SK-N-SH treated with all-trans-retinoic acid at 6 μM for 48 hours (cell line): Measurements from ENCODE around the gene CFAP58.

Experiments used
- ATAC-seq: fragments of 200-7000 bp; cut with Tn5 transposase; 3 replicates; pipeline ENCODE4 v1.9.1; 2020; ENCODE audit warnings: mild to moderate bottlenecking, moderate library complexity
- BACH2 ChIP-seq: fragments of 250-450 bp; sonication (Bioruptor Pico); IDR thresholded peaks from 2 replicates; pipeline ENCODE4 v1.9.0; 2021; ENCODE audit warnings: mild to moderate bottlenecking, borderline replicate concordance
- CSDC2 ChIP-seq: fragments of 250-450 bp; sonication (Bioruptor Pico); IDR thresholded peaks from 2 replicates; pipeline ENCODE4 v1.5.0; 2020; ENCODE audit warnings: mild to moderate bottlenecking, moderate library complexity
- ESRRG ChIP-seq: fragments of 250-450 bp; sonication (Bioruptor Pico); IDR thresholded peaks from 2 replicates; pipeline ENCODE4 v1.6.1; 2021; ENCODE audit warnings: mild to moderate bottlenecking
- ISL1 ChIP-seq: fragments of 250-450 bp; sonication (Bioruptor Pico); IDR thresholded peaks from 2 replicates; pipeline ENCODE4 v2.1.2; 2022; ENCODE audit warnings: mild to moderate bottlenecking, moderate library complexity
- OSR1 ChIP-seq: fragments of 250-450 bp; sonication (Bioruptor Pico); IDR thresholded peaks from 2 replicates; pipeline ENCODE4 v1.8.0; 2022; ENCODE audit warnings: moderate library complexity, mild to moderate bottlenecking, inconsistent platforms
- PPARA ChIP-seq: fragments of 250-450 bp; sonication (Bioruptor Pico); IDR thresholded peaks from 2 replicates; pipeline ENCODE4 v1.5.0; 2020; ENCODE audit warnings: mild to moderate bottlenecking, borderline replicate concordance
- RARB ChIP-seq: fragments of 250-450 bp; sonication (Bioruptor Pico); IDR thresholded peaks from 2 replicates; pipeline ENCODE4 v1.8.0; 2021; ENCODE audit warnings: mild to moderate bottlenecking, moderate library complexity
- SNAI2 ChIP-seq: fragments of 250-450 bp; sonication (Bioruptor Pico); IDR thresholded peaks from 2 replicates; pipeline ENCODE4 v1.5.0; 2020; ENCODE audit warnings: mild to moderate bottlenecking, moderate library complexity
- TOX ChIP-seq: fragments of 250-450 bp; sonication (Bioruptor Pico); IDR thresholded peaks from 2 replicates; pipeline ENCODE4 v1.8.0; 2021; ENCODE audit warnings: mild to moderate bottlenecking, moderate library complexity, borderline replicate concordance
- ZFP3 ChIP-seq: fragments of 250-450 bp; sonication (Bioruptor Pico); IDR thresholded peaks from 2 replicates; pipeline ENCODE4 v1.5.0; 2020; ENCODE audit warnings: mild to moderate bottlenecking, moderate library complexity
- ZFP30 ChIP-seq: fragments of 450-650 bp; formaldehyde crosslinking; IDR thresholded peaks from 2 replicates; pipeline ENCODE4 v1.5.0; 2022; ENCODE audit warnings: mild to moderate bottlenecking, moderate library complexity
- ZNF565 ChIP-seq: fragments of 450-650 bp; formaldehyde crosslinking; conservative IDR thresholded peaks from 2 replicates; pipeline ENCODE4 v1.5.0; 2020; ENCODE audit warnings: low read depth, mild to moderate bottlenecking, moderate library complexity
- ZNF70 ChIP-seq: fragments of 450-650 bp; formaldehyde crosslinking; IDR thresholded peaks from 2 replicates; pipeline ENCODE4 v1.5.0; 2020; ENCODE audit warnings: mild to moderate bottlenecking, moderate library complexity
- ZNF8 ChIP-seq: fragments of 450-650 bp; formaldehyde crosslinking; IDR thresholded peaks from 2 replicates; pipeline ENCODE4 v1.5.0; 2020; ENCODE audit warnings: mild to moderate bottlenecking, moderate library complexity
- TF ChIP-seq, protein P1 (sequence below): fragments of 250-450 bp; sonication (Bioruptor Pico); IDR thresholded peaks from 2 replicates; pipeline ENCODE4 v1.5.1; 2021; ENCODE audit warnings: mild to moderate bottlenecking, moderate library complexity
- TF ChIP-seq, protein P2 (sequence below): fragments of 250-450 bp; sonication (Bioruptor Pico); IDR thresholded peaks from 2 replicates; pipeline ENCODE4 v1.5.1; 2020; ENCODE audit warnings: low read depth, mild to moderate bottlenecking, moderate library complexity
- TF ChIP-seq, protein P3 (sequence below): fragments of 250-450 bp; sonication (Bioruptor Pico); IDR thresholded peaks from 2 replicates; pipeline ENCODE4 v1.8.0; 2020; ENCODE audit warnings: mild to moderate bottlenecking, moderate library complexity, borderline replicate concordance
- TF ChIP-seq, protein P4 (sequence below): fragments of 250-450 bp; sonication (Bioruptor Pico); IDR thresholded peaks from 2 replicates; pipeline ENCODE4 v1.8.0; 2021; ENCODE audit warnings: low read depth, mild to moderate bottlenecking, moderate library complexity, borderline replicate concordance

Gene CFAP58

DNA sequence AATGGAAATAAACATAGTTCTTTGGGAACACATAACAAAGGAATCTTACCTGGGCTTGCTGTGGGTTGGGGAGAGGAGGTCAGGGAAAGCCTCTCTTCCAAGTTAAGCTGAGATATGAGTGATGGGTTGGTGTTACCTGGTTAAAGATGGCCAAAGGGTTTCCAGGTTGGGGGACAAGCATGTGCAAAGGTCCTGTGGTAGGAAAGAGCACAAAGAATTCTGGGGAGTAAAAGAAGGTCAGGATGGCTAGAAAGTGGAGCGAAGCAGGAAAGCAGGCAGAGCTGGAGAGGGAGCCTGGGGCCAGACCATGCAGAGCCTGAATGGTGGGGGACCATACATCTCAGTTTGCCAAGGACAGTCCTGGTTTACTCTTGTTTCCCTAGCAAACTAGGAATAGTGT, 133.2 kb downstream of the CFAP58 start (continued):
- TF ChIP-seq SNAI2 (CRISPR knock-in tag) (no peak), RARB (CRISPR knock-in tag) (no peak), ZNF70 (CRISPR knock-in tag) (no peak), OSR1 (CRISPR knock-in tag) (no peak), BACH2 (no peak), ZNF565 (no peak)

DNA sequence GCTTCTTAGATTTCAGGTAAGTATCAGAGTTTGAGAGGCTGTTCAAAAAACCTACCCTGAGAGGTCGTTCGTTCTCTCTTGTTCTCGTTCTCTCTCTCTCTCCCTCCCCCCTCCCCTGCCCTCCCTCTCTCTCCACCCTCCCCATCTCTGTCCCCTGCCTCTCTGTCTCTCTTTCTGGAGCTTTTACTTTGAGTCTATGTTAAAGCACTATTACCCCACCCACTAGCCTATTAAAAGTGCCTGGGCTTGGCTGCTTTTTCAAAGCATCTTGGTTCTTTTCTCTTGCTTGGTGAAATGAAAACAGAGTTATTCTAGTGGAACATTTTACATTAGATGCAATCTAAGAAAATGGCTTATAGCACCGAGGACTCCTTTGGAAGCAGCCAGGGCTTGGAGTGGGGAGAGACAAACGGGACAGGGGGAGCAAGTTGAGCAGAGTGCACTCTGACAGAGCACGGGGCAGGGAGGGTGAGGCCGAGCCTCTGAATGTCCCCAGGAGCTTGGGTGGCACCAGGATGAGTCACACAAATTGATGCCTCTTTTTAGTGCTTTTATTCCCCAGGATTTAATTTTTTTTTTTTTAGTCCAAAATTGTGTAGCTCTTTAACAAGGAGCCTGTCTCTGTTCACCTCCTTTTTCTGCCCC, 134.3 kb downstream of the CFAP58 start:
- no peak for ATAC-seq
- TF ChIP-seq, protein P1, sequence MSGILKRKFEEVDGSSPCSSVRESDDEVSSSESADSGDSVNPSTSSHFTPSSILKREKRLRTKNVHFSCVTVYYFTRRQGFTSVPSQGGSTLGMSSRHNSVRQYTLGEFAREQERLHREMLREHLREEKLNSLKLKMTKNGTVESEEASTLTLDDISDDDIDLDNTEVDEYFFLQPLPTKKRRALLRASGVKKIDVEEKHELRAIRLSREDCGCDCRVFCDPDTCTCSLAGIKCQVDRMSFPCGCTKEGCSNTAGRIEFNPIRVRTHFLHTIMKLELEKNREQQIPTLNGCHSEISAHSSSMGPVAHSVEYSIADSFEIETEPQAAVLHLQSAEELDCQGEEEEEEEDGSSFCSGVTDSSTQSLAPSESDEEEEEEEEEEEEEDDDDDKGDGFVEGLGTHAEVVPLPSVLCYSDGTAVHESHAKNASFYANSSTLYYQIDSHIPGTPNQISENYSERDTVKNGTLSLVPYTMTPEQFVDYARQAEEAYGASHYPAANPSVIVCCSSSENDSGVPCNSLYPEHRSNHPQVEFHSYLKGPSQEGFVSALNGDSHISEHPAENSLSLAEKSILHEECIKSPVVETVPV = no peak
- TF ChIP-seq ZNF70 (CRISPR knock-in tag) (no peak), ZNF565 (no peak), RARB (CRISPR knock-in tag) (no peak)

DNA sequence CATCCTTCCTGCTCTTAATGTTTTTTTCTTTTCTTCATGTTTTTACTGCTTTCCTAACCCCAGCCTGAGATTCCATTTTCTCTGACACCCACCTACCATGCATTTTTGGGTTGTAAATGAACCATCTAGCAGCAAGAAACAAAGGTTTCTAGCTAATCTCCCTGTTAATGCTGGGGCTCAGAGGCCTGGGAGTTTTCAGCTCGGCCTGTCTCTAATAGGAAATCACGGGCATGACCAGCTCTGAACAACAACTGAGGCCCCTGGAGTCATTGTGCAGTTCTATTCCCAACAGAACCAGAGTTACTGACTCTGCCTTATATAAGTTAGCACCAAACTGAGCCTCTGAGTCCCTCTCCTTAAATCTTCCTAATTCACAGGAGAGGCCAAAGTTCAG, 134.8 kb downstream of the CFAP58 start:
- ATAC-seq = no peak

DNA sequence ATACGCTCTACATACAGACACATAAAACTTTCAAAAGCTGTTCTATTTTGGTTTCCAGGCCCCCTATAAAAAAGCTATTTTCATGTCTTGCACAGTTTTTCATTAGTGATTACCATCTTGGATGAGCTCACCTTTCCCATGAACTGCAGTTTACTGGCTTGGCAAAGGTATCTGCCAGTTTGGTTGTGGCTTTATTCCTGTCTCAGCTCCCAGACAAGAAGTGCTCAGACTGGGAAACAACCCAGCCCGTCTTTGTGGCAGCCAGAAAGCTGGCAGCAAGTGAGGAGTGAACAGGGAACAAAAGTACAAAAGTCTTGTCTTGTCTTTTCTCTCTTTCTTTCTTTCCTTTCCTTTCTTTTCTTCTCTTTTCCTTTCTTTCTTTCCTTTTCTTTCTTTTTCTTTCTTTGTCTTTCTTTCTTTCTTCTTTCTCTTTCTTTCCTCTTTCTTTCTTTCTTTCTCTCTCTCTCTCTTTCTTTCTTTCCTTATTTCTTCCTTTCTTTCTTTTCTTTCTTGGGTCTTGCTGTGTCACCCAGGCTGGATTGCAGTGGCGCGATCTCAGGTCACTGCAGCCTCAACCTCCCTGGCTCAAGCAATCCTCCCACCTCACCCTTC, 138.8 kb downstream of the CFAP58 start:
- no peak for ATAC-seq
- no peak for TF ChIP-seq ZFP3 (CRISPR knock-in tag)
- TF ChIP-seq ZFP30 (CRISPR knock-in tag) = no peak
- TF ChIP-seq ISL1 = peak; percentile 45
- TF ChIP-seq ZNF8 (CRISPR knock-in tag) = no peak

More for the DNA sequence above, 134.8 kb downstream of the CFAP58 start:
- TF ChIP-seq ISL1 (no peak), TOX (CRISPR knock-in tag) (no peak), ESRRG (CRISPR knock-in tag) (no peak), OSR1 (CRISPR knock-in tag) (no peak), ZNF70 (CRISPR knock-in tag) (no peak), CSDC2 (CRISPR knock-in tag) (no peak), RARB (CRISPR knock-in tag) (no peak), ZFP3 (CRISPR knock-in tag) (no peak), ZNF8 (CRISPR knock-in tag) (no peak), PPARA (CRISPR knock-in tag) (no peak), ZNF565 (no peak)
- TF ChIP-seq, protein P2, sequence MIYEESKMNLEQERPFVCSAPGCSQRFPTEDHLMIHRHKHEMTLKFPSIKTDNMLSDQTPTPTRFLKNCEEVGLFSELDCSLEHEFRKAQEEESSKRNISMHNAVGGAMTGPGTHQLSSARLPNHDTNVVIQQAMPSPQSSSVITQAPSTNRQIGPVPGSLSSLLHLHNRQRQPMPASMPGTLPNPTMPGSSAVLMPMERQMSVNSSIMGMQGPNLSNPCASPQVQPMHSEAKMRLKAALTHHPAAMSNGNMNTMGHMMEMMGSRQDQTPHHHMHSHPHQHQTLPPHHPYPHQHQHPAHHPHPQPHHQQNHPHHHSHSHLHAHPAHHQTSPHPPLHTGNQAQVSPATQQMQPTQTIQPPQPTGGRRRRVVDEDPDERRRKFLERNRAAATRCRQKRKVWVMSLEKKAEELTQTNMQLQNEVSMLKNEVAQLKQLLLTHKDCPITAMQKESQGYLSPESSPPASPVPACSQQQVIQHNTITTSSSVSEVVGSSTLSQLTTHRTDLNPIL (CRISPR knock-in tag) = no peak
- TF ChIP-seq, protein P1 = no peak
- TF ChIP-seq, protein P3, sequence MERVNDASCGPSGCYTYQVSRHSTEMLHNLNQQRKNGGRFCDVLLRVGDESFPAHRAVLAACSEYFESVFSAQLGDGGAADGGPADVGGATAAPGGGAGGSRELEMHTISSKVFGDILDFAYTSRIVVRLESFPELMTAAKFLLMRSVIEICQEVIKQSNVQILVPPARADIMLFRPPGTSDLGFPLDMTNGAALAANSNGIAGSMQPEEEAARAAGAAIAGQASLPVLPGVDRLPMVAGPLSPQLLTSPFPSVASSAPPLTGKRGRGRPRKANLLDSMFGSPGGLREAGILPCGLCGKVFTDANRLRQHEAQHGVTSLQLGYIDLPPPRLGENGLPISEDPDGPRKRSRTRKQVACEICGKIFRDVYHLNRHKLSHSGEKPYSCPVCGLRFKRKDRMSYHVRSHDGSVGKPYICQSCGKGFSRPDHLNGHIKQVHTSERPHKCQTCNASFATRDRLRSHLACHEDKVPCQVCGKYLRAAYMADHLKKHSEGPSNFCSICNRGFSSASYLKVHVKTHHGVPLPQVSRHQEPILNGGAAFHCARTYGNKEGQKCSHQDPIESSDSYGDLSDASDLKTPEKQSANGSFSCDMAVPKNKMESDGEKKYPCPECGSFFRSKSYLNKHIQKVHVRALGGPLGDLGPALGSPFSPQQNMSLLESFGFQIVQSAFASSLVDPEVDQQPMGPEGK (CRISPR knock-in tag) = no peak
- TF ChIP-seq, protein P4, sequence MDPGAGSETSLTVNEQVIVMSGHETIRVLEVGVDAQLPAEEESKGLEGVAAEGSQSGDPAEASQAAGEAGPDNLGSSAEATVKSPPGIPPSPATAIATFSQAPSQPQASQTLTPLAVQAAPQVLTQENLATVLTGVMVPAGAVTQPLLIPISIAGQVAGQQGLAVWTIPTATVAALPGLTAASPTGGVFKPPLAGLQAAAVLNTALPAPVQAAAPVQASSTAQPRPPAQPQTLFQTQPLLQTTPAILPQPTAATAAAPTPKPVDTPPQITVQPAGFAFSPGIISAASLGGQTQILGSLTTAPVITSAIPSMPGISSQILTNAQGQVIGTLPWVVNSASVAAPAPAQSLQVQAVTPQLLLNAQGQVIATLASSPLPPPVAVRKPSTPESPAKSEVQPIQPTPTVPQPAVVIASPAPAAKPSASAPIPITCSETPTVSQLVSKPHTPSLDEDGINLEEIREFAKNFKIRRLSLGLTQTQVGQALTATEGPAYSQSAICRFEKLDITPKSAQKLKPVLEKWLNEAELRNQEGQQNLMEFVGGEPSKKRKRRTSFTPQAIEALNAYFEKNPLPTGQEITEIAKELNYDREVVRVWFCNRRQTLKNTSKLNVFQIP (CRISPR knock-in tag) = no peak
- TF ChIP-seq, all 23 proteins: peak for 0
